Loucy (cell line): ENCODE results near the gene SART3.

Experiments used
- H2AFZ ChIP-seq: fragments of 200-600 bp; sonication (generic); 2 replicates; pipeline ENCODE4 v1.6.0; 2016; ENCODE audit warnings: antibody characterized with exemption, mild to moderate bottlenecking, low read length, moderate library complexity
- H3F3A ChIP-seq: fragments of 200-600 bp; 2 replicates; pipeline ENCODE4 v1.6.0; 2016; ENCODE audit warnings: antibody characterized with exemption, low read depth, mild to moderate bottlenecking
- H3K27me3 ChIP-seq: fragments of 200-600 bp; sonication (generic); 2 replicates; pipeline ENCODE4 v1.6.1; 2014; ENCODE audit warnings: low read length, mild to moderate bottlenecking; ENCODE audit not compliant: insufficient read depth, poor library complexity, severe bottlenecking
- H3K36me3 ChIP-seq: fragments of 200-600 bp; sonication (generic); 2 replicates; pipeline ENCODE4 v1.6.1; 2016; ENCODE audit warnings: low read length; ENCODE audit not compliant: insufficient read depth
- H3K4me1 ChIP-seq: fragments of 200-600 bp; sonication (generic); 2 replicates; pipeline ENCODE4 v1.5.1; 2014; ENCODE audit warnings: low read length, mild to moderate bottlenecking; ENCODE audit not compliant: insufficient read depth, poor library complexity, severe bottlenecking
- H3K4me2 ChIP-seq: fragments of 200-600 bp; sonication (generic); 2 replicates; pipeline ENCODE4 v1.6.0; 2014; ENCODE audit warnings: antibody characterized with exemption, low read length, low read depth, mild to moderate bottlenecking; ENCODE audit not compliant: poor library complexity, severe bottlenecking
- H3K4me3 ChIP-seq: fragments of 200-600 bp; sonication (generic); 2 replicates; pipeline ENCODE4 v1.5.1; 2014; ENCODE audit warnings: low read length, mild to moderate bottlenecking, mixed read lengths; ENCODE audit not compliant: poor library complexity, severe bottlenecking
- H3K79me2 ChIP-seq: fragments of 200-600 bp; sonication (generic); 2 replicates; pipeline ENCODE4 v1.6.1; 2014; ENCODE audit warnings: low read length; ENCODE audit not compliant: insufficient read depth
- H3K9ac ChIP-seq: fragments of 200-600 bp; sonication (generic); 2 replicates; pipeline ENCODE4 v1.6.0; 2014; ENCODE audit warnings: mild to moderate bottlenecking, low read depth, low read length, moderate library complexity; ENCODE audit not compliant: poor library complexity, severe bottlenecking
- H3K9me2 ChIP-seq: fragments of 200-600 bp; sonication (generic); replicated peaks from 2 replicates; pipeline ENCODE4 v1.6.1; 2016; ENCODE audit warnings: low read depth, low read length, mixed read lengths
- H3K9me3 ChIP-seq: fragments of 200-600 bp; sonication (generic); 2 replicates; pipeline ENCODE4 v1.6.1; 2014; ENCODE audit warnings: mild to moderate bottlenecking, antibody characterized with exemption, low read length, low read depth; ENCODE audit not compliant: insufficient read depth
- H4K20me1 ChIP-seq: fragments of 200-600 bp; sonication (generic); 2 replicates; pipeline ENCODE4 v1.6.0; 2014; ENCODE audit warnings: antibody characterized with exemption, low read length, mild to moderate bottlenecking; ENCODE audit not compliant: insufficient read depth, poor library complexity, severe bottlenecking
- EZH2phosphoT487 ChIP-seq: fragments of 200-600 bp; IDR thresholded peaks from 2 replicates; pipeline ENCODE4 v1.6.1; 2018; ENCODE audit warnings: antibody characterized with exemption, mild to moderate bottlenecking, moderate library complexity, borderline replicate concordance
- TF ChIP-seq, protein P1 (sequence below): fragments of 200-600 bp; sonication (generic); conservative IDR thresholded peaks from 2 replicates; pipeline ENCODE4 v1.5.1; 2014; ENCODE audit warnings: mild to moderate bottlenecking, antibody characterized with exemption, low read length

SART3 gene

DNA sequence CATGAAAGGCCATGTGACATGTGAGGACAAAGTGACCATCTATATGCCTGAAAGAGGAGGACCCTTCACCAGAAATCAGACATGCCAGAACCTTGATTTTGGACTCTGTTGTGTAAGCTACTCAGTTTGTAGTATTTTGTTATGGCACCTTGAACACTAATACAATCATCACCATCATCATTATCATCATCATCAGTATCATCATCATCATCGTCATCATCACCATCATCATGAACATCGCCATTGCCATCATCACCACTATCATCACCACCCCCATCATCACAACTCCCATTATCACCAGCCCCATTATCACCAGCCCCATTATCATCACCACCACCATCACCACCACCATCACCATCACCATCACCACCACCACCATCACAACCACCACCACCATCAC is 17.3 kb upstream of the SART3 start:
- Histone ChIP-seq H3K9ac (no peak overlapping the region), H3K4me3 (no peak overlapping the region), H3F3A (no peaks in the 10 kb centered on the region), H2AFZ (no peak overlapping the region), H3K4me2 (no peak overlapping the region), H4K20me1 (no peaks in the 10 kb centered on the region), H3K9me2 (no peaks in the 10 kb centered on the region), H3K9me3 (no peaks in the 10 kb centered on the region), H3K36me3 (no peaks in the 10 kb centered on the region), H3K27me3 (no peaks in the 10 kb centered on the region), H3K79me2 (no peaks in the 10 kb centered on the region), H3K4me1 (no peaks in the 10 kb centered on the region)
- TF ChIP-seq, protein P1, sequence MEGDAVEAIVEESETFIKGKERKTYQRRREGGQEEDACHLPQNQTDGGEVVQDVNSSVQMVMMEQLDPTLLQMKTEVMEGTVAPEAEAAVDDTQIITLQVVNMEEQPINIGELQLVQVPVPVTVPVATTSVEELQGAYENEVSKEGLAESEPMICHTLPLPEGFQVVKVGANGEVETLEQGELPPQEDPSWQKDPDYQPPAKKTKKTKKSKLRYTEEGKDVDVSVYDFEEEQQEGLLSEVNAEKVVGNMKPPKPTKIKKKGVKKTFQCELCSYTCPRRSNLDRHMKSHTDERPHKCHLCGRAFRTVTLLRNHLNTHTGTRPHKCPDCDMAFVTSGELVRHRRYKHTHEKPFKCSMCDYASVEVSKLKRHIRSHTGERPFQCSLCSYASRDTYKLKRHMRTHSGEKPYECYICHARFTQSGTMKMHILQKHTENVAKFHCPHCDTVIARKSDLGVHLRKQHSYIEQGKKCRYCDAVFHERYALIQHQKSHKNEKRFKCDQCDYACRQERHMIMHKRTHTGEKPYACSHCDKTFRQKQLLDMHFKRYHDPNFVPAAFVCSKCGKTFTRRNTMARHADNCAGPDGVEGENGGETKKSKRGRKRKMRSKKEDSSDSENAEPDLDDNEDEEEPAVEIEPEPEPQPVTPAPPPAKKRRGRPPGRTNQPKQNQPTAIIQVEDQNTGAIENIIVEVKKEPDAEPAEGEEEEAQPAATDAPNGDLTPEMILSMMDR: no peak
- no peak for TF ChIP-seq EZH2phosphoT487

GRCh38 chr12:108577458-108577857 is 16.5 kb upstream of the SART3 start:
- Histone ChIP-seq H3F3A (no peaks in the 10 kb centered on the region), H3K79me2 (no peaks in the 10 kb centered on the region), H3K9me3 (no peaks in the 10 kb centered on the region), H3K27me3 (no peaks in the 10 kb centered on the region), H2AFZ (no peak overlapping the region), H3K4me1 (no peaks in the 10 kb centered on the region), H3K9ac (no peak overlapping the region), H3K4me3 (no peak overlapping the region), H3K4me2 (no peak overlapping the region), H4K20me1 (no peaks in the 10 kb centered on the region), H3K36me3 (no peaks in the 10 kb centered on the region), H3K9me2 (no peaks in the 10 kb centered on the region)
- no peak for TF ChIP-seq EZH2phosphoT487
- TF ChIP-seq, protein P1: no peak

- Histone ChIP-seq H3K36me3 (no peaks in the 10 kb centered on the region), H3K4me1 (no peaks in the 10 kb centered on the region), H4K20me1 (no peaks in the 10 kb centered on the region), H2AFZ (no peak overlapping the region), H3K79me2 (no peaks in the 10 kb centered on the region), H3K4me3 (no peak overlapping the region), H3K9ac (no peak overlapping the region), H3K9me3 (no peaks in the 10 kb centered on the region), H3K4me2 (no peak overlapping the region), H3K27me3 (no peaks in the 10 kb centered on the region), H3K9me2 (no peaks in the 10 kb centered on the region), H3F3A (no peaks in the 10 kb centered on the region)
- TF ChIP-seq, protein P1: no peak
- TF ChIP-seq EZH2phosphoT487: no peak
Measured at GRCh38 chr12:108576660-108577234, 15.8 kb upstream of the SART3 start.
